ENCODE data around the gene TRIM9.

Gene TRIM9

GRCh38 chr14:51008446-51008845 lies 86.5 kb downstream of the TRIM9 start:
- TF ChIP-seq CTCF (IDR thresholded peaks at IDR 0.05; ENCODE audit: low read depth, low read length): no peak
- peak; percentile 44 for DNase-seq (ENCODE audit: extremely low read depth, low read depth)

GRCh38 chr14:51006781-51007211 lies 88.1 kb downstream of the TRIM9 start:
- DNase-seq (ENCODE audit: extremely low read depth, low read depth): peak; percentile 63
- TF ChIP-seq CTCF (IDR thresholded peaks at IDR 0.05; ENCODE audit: low read depth, low read length): no peak

GRCh38 chr14:51006324-51006723 lies 88.6 kb downstream of the TRIM9 start:
- no peak for DNase-seq (ENCODE audit: extremely low read depth, low read depth)
- no peak for TF ChIP-seq CTCF (IDR thresholded peaks at IDR 0.05; ENCODE audit: low read depth, low read length)

GRCh38 chr14:51004801-51005526 lies 89.9 kb downstream of the TRIM9 start:
- DNase-seq (ENCODE audit: extremely low read depth, low read depth): no peak
- TF ChIP-seq CTCF (IDR thresholded peaks at IDR 0.05; ENCODE audit: low read depth, low read length): no peak

- TF ChIP-seq CTCF (IDR thresholded peaks at IDR 0.05; ENCODE audit: low read depth, low read length): no peak
- DNase-seq (ENCODE audit: extremely low read depth, low read depth): no peak
Measured at GRCh38 chr14:51004352-51004800, 90.5 kb downstream of the TRIM9 start.

GRCh38 chr14:51002406-51002999 lies 92.4 kb downstream of the TRIM9 start:
- no peak for DNase-seq (ENCODE audit: extremely low read depth, low read depth)
- TF ChIP-seq CTCF (IDR thresholded peaks at IDR 0.05; ENCODE audit: low read depth, low read length): no peak

- no peak for DNase-seq (ENCODE audit: extremely low read depth, low read depth)
- TF ChIP-seq CTCF (IDR thresholded peaks at IDR 0.05; ENCODE audit: low read depth, low read length): no peak
Measured at GRCh38 chr14:51000566-51000965, 94.3 kb downstream of the TRIM9 start.

All from AG09319 (cell line).